ENCODE data around the gene NR3C1.

- TF ChIP-seq CTCF (IDR thresholded peaks at IDR 0.05 in 4 of 5, conservative IDR thresholded peaks at IDR 0.05 in 1 of 5) (no peak), POLR2A (IDR thresholded peaks at IDR 0.05) (no peak)
These were observed 55.7 kb downstream of the NR3C1 start for GRCh38 chr5:143347698-143348344.

Data from gastrocnemius medialis (tissue), 4 donors.